ENCODE measurements around the gene MPIG6B. TPM values are rescaled to one million over a fixed set of nuclear protein-coding genes. Genes with fewer than 3 reads are reported as not detected.
A peak's percentile ranks its signal among the peaks of the same experiment; 100 is the strongest.
"Not testable (repeated sequence)": the region's sequence is repeated elsewhere in the genome, so short reads cannot be mapped to it uniquely, and the experiment has no call there.

The MPIG6B gene
- total and polyA plus RNA-seq, 7 donors, result 0.04 to 0.37 (median 0.15) TPM; not detected in 2

DNA sequence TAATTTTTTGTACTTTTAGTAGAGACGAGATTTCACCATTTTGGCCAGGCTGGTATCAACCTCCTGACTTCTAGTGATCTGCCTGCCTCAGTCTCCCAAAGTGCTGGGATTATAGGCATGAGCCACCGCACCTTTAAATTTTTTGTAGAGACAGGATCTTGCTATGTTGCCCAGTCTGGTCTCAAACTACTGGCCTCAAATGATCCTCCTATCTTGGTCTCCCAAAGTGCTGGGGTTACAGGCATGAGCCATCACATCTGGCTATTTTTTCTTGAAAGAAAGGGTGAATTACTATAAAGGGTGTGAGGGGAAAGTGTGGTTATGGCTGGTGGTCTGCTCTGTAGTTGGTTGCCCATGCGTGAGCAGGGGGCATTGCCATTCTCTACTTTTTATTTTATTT, 14.9 kb upstream of the MPIG6B start:
- H3K27ac ChIP-seq, result no peak overlapping the region
- no peak for TF ChIP-seq CTCF (IDR thresholded peaks at IDR 0.05)
- intact Hi-C loops (cut with DNase I), result no loop called here
- WGBS, 3 donors, result 91 to 97% (median 95%) methylated on average over 3 of the region's 3 CpGs
- H3K4me3 ChIP-seq, result no peak overlapping the region
- DNase-seq (no peak), ATAC-seq (no peak)
- no peaks in the 10 kb centered on the region for H3K27me3 ChIP-seq (ENCODE audit: insufficient read depth in 3 of 3, low read length in 2 of 3)
- peaks cover 5% of the 10 kb centered on the region for H3K4me1 ChIP-seq
- H3K9me3 ChIP-seq, result no peaks in the 10 kb centered on the region
- no peaks in the 10 kb centered on the region for H3K36me3 ChIP-seq (ENCODE audit: insufficient read depth in 1 of 2, low read depth in 1 of 2)

GRCh38 chr6:31709157-31709556, 14.0 kb upstream of the MPIG6B start:
- H3K4me3 ChIP-seq; H3K27ac ChIP-seq; H3K27me3 ChIP-seq (ENCODE audit: insufficient read depth in 3 of 3, low read length in 2 of 3); DNase-seq; H3K36me3 ChIP-seq (ENCODE audit: insufficient read depth in 1 of 2, low read depth in 1 of 2); ATAC-seq; H3K4me1 ChIP-seq; H3K9me3 ChIP-seq; intact Hi-C loops (cut with DNase I): not testable (repeated sequence)
- 91 to 94% (median 91%) methylated on average over 11 of the region's 11 CpGs for WGBS, 3 donors

DNA sequence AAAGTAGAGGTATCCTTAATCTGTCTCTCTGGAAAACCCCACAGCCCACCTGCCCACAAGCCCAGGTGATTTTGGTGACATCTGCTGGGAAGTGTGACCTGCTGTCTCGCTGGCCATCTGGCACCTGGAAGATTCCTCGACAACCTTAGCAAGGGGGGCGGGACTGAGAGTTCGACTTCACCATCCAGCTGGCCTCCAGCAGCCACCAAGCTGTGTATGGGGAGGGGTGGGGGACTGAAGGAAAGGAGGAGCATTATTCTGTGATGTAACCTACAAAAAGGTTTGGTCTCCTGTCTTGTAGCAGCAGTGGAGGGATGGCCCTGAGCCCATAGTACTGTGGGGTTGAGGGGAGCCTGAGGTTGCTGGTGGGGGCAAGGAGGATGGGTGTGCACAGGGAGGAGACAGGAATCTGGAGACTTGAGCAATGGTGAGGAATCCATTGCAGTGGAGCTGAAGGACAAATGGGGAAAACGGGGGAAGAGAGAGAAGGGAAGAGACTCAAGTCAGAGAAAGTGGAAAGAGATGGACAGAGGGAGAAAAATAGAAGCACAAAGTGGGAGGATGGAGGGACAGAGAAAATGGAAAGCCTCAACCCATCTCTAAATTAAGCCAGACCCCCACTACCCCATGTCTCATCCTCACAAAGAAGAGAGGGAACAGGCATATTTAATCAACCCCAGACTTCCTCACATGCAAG, 12.5 kb upstream of the MPIG6B start:
- H3K27me3 ChIP-seq (ENCODE audit: insufficient read depth in 3 of 3, low read length in 2 of 3), result no peaks in the 10 kb centered on the region
- TF ChIP-seq CTCF (IDR thresholded peaks at IDR 0.05), result no peak
- no peaks in the 10 kb centered on the region for H3K9me3 ChIP-seq
- no peak overlapping the region for H3K27ac ChIP-seq
- H3K4me3 ChIP-seq, result no peak overlapping the region
- WGBS, 3 donors, result 49 to 61% (median 57%) methylated on average over 5 of the region's 5 CpGs
- ATAC-seq (no peak), DNase-seq (no peak)
- intact Hi-C loops (cut with DNase I), result no loop called here
- H3K4me1 ChIP-seq, result no peaks in the 10 kb centered on the region
- no peaks in the 10 kb centered on the region for H3K36me3 ChIP-seq (ENCODE audit: insufficient read depth in 1 of 2, low read depth in 1 of 2)

GRCh38 chr6:31711233-31711632, 11.9 kb upstream of the MPIG6B start:
- TF ChIP-seq CTCF (IDR thresholded peaks at IDR 0.05), result no peak
- Histone ChIP-seq H3K36me3 (ENCODE audit: insufficient read depth in 1 of 2, low read depth in 1 of 2) (no peaks in the 10 kb centered on the region), H3K27me3 (ENCODE audit: insufficient read depth in 3 of 3, low read length in 2 of 3) (no peaks in the 10 kb centered on the region), H3K4me3 (no peak overlapping the region), H3K4me1 (no peaks in the 10 kb centered on the region), H3K27ac (no peak overlapping the region), H3K9me3 (no peaks in the 10 kb centered on the region)
- 68 to 74% (median 73%) methylated on average over 8 of the region's 8 CpGs for WGBS, 3 donors
- intact Hi-C loops (cut with DNase I), result no loop called here
- ATAC-seq (peak in 1 of 4 donors; percentile 32), DNase-seq (no peak)

DNA sequence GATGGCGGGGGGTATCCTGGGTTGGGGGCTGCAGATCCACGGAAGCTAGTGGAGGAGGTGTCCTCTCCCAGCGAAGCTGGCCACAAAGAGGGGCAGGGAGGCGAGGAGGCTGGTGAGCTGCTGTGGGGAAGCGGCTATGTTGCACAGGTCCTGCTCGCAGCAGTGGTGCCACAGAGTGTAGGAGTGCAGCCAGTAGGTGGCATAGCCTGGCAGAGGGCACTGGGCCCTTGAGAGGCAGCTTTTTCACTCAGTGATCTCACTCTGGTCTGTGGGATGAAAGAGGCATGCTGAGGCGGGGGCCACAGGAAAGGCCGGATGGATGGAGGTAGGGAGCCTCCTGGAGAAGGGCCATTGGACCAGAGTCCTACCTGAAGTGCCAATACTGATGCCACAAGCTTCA, 10.9 kb upstream of the MPIG6B start:
- 85 to 90% (median 86%) methylated on average over 8 of the region's 8 CpGs for WGBS, 3 donors
- Histone ChIP-seq H3K36me3 (ENCODE audit: insufficient read depth in 1 of 2, low read depth in 1 of 2) (no peaks in the 10 kb centered on the region), H3K27me3 (ENCODE audit: insufficient read depth in 3 of 3, low read length in 2 of 3) (no peaks in the 10 kb centered on the region), H3K4me3 (no peak overlapping the region), H3K9me3 (no peaks in the 10 kb centered on the region), H3K27ac (no peak overlapping the region), H3K4me1 (no peaks in the 10 kb centered on the region)
- DNase-seq (no peak), ATAC-seq (no peak)
- intact Hi-C loops (cut with DNase I), result no loop called here
- no peak for TF ChIP-seq CTCF (IDR thresholded peaks at IDR 0.05)
